PC-3 (cell line): ENCODE data around the gene PEX6. TPM values are rescaled to one million over a fixed set of nuclear protein-coding genes. Genes with fewer than 3 reads are reported as not detected.

ENCODE experiments used
- ATAC-seq: fragments of 200-7000 bp; cut with Tn5 transposase; 2 replicates; pipeline ENCODE4 v1.9.1; 2020; ENCODE audit warnings: mild to moderate bottlenecking, moderate library complexity
- BruUV-seq: library from RNA; stranded (reverse); fragments of 400-500 nt; replicated peaks from 2 replicates; lab custom pipeline; 2021; lab: Mats Ljungman, UMichigan
- CTCF ChIA-PET: fragments of 300-600 bp; sonication (Branson Sonifier 250); formaldehyde crosslinking; loops from one replicate; lab custom pipeline; 2022; ENCODE audit warnings: antibody characterized with exemption; lab: Charles Lee
- POLR2A ChIA-PET: fragments of 300-600 bp; sonication (Branson Sonifier 250); formaldehyde crosslinking; loops from one replicate; lab custom pipeline; 2022; ENCODE audit warnings: antibody characterized with exemption; ENCODE audit not compliant: unreplicated experiment; lab: Charles Lee
- DNase-seq: peaks from one replicate; pipeline ENCODE4 v3.0.0-alpha.2; 2015
- H2AFZ ChIP-seq: fragments of 300-600 bp; sonication (generic); 2 replicates; pipeline ENCODE4 v1.6.0; 2016; ENCODE audit warnings: antibody characterized with exemption, low read length
- H3F3A ChIP-seq: fragments of 300-600 bp; sonication (generic); one replicate; pipeline ENCODE4 v1.6.0; 2017; ENCODE audit warnings: antibody characterized with exemption, low read length, control low read depth, mild to moderate bottlenecking; ENCODE audit not compliant: unreplicated experiment
- H3K27ac ChIP-seq: fragments of 300-600 bp; sonication (generic); 2 replicates; pipeline ENCODE4 v1.5.1; 2016; ENCODE audit warnings: mild to moderate bottlenecking, low read length
- H3K27me3 ChIP-seq: fragments of 300-600 bp; sonication (generic); 2 replicates; pipeline ENCODE4 v1.6.1; 2016; ENCODE audit warnings: low read length, mixed read lengths
- H3K36me3 ChIP-seq: fragments of 300-600 bp; sonication (generic); 2 replicates; pipeline ENCODE4 v1.6.1; 2016; ENCODE audit warnings: low read depth, mixed run types, low read length, mixed read lengths
- H3K4me1 ChIP-seq: fragments of 300-600 bp; sonication (generic); 2 replicates; pipeline ENCODE4 v1.5.1; 2016; ENCODE audit warnings: low read length; ENCODE audit not compliant: insufficient read depth
- H3K4me2 ChIP-seq: fragments of 300-600 bp; sonication (generic); 2 replicates; pipeline ENCODE4 v1.6.0; 2016; ENCODE audit warnings: low read length
- H3K4me3 ChIP-seq: fragments of 300-600 bp; sonication (generic); 2 replicates; pipeline ENCODE4 v1.5.1; 2016; ENCODE audit warnings: mild to moderate bottlenecking, low read length, mixed read lengths
- H3K79me2 ChIP-seq: fragments of 300-600 bp; sonication (generic); 2 replicates; pipeline ENCODE4 v1.6.1; 2017; ENCODE audit warnings: low read length, mixed read lengths
- H3K9ac ChIP-seq: fragments of 300-600 bp; sonication (generic); 2 replicates; pipeline ENCODE4 v1.6.0; 2016; ENCODE audit warnings: mild to moderate bottlenecking, low read length
- H3K9me2 ChIP-seq: fragments of 300-600 bp; sonication (generic); replicated peaks from 2 replicates; pipeline ENCODE4 v1.6.1; 2016; ENCODE audit warnings: mixed run types, low read length, mixed read lengths
- H3K9me3 ChIP-seq: fragments of 300-600 bp; sonication (generic); 2 replicates; pipeline ENCODE4 v1.6.1; 2016; ENCODE audit warnings: low read length, mixed read lengths
- H4K20me1 ChIP-seq: fragments of 300-600 bp; sonication (generic); 2 replicates; pipeline ENCODE4 v1.6.1; 2016; ENCODE audit warnings: low read length, mixed read lengths
- EZH2 ChIP-seq: fragments of 300-600 bp; sonication (generic); IDR thresholded peaks from one replicate; pipeline ENCODE4 v1.6.1; 2017; ENCODE audit warnings: antibody characterized with exemption, mild to moderate bottlenecking, low read length; ENCODE audit not compliant: unreplicated experiment
- EZH2phosphoT487 ChIP-seq: fragments of 300-600 bp; sonication (generic); IDR thresholded peaks from 2 replicates; pipeline ENCODE4 v1.6.1; 2018; ENCODE audit warnings: mild to moderate bottlenecking, antibody characterized with exemption, low read length, borderline replicate concordance
- intact Hi-C: fragments of 100-400 bp; cut with micrococcal nuclease; formaldehyde crosslinking; loops from 2 replicates; pipeline ENCODE4 v1.9.0; 2023
- total RNA-seq: library from RNA; depleted of rRNA; stranded (reverse); fragments of >200 nt; gene quantifications from 2 replicates; pipeline ENCODE4 v1.2.3, GENCODE V29; 2014
- TF ChIP-seq, protein P1 (sequence below): fragments of 300-600 bp; sonication (generic); conservative IDR thresholded peaks from 2 replicates; pipeline ENCODE4 v1.5.1; 2017; ENCODE audit warnings: antibody characterized with exemption, low read depth, mild to moderate bottlenecking, low read length

Gene PEX6
- total RNA-seq, 1 experiment from 2014 or later: 35.9 TPM

DNA sequence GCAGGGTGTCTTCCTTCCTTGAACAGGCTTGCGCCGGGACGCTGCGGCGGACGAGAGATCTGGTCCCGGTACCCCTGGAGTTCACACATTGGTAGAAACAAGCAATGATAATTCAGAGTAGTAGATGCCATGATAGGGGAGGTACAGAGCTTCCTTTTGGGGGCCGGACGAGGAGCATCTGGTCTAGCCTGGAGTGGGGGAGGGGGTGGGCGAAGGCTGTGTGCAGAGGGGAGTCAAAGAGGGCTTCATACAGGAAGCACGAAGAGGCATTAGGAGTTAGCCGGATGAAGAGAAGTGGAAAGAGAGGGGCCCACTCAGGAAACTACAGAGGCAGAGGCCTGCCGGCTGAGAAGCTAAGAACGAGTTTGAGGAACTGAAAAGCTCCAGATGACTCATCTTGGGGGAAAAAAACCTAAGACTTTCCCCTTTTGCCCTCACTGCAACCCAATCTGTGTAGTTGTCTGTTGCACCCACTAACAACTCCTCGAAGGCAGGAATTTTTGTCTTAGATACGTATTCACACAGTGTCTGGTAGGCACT lies 49.1 kb downstream of the PEX6 start:
- no TSS peak for BruUV-seq

DNA sequence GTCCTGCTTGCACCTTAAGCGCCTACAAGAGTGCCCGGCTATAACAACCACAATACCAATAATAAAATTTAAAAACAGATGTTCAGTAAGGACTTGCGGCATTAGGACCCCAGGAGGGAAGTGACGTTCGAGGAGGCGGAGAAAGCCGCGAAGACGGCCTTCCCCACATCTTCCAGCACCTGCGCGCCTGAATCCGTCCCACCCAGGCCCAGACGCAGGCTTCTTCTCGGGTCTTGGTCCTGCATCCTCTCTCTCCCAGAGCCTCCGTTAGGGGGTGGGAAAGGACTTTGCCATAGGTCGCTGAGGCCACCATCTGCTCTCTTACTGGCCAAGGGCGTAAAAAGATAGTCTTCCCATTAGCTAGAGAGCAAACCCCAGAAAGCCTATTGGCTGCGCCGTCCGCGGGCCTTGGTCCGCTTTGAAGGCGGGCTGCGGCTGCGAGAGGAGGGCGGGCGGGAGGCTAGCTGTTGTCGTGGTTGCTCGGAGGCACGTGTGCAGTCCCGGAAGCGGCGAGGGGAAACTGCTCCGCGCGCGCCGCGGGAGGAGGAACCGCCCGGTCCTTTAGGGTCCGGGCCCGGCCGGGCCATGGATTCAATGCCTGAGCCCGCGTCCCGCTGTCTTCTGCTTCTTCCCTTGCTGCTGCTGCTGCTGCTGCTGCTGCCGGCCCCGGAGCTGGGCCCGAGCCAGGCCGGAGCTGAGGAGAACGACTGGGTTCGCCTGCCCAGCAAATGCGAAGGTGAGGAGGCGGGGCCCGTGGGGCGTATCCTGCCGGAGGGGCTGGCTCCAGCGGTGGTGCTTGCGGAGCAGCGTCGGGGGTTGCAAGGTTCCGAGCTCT lies 49.8 kb downstream of the PEX6 start, which contains the start of gene CNPY3:
Gene CNPY3 (plus strand): TSS at position 495 of the 835 bp plus-strand sequence. CDS start 91 bp downstream, at position 586.
- H3K36me3 ChIP-seq: peaks cover under 1% of the 10 kb centered on the region; the same call in 1 of the 2 replicates
- DNase-seq (peak; percentile 97), ATAC-seq (peak; percentile 88)
- H3K9me3 ChIP-seq: no peaks in the 10 kb centered on the region
- TF ChIP-seq EZH2phosphoT487 (no peak), EZH2 (no peak)
- TF ChIP-seq, protein P1, sequence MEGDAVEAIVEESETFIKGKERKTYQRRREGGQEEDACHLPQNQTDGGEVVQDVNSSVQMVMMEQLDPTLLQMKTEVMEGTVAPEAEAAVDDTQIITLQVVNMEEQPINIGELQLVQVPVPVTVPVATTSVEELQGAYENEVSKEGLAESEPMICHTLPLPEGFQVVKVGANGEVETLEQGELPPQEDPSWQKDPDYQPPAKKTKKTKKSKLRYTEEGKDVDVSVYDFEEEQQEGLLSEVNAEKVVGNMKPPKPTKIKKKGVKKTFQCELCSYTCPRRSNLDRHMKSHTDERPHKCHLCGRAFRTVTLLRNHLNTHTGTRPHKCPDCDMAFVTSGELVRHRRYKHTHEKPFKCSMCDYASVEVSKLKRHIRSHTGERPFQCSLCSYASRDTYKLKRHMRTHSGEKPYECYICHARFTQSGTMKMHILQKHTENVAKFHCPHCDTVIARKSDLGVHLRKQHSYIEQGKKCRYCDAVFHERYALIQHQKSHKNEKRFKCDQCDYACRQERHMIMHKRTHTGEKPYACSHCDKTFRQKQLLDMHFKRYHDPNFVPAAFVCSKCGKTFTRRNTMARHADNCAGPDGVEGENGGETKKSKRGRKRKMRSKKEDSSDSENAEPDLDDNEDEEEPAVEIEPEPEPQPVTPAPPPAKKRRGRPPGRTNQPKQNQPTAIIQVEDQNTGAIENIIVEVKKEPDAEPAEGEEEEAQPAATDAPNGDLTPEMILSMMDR: no peak
- H3K4me3 ChIP-seq: peak within 1 kb of the TSS; percentile 86
- intact Hi-C loops: no loop called here
- no peaks in the 10 kb centered on the region for H4K20me1 ChIP-seq
- peak within 1 kb of the TSS; percentile 79 for H3K27ac ChIP-seq
- no peaks in the 10 kb centered on the region for H3K9me2 ChIP-seq
- CTCF ChIA-PET: no interaction called here
- H3K4me2 ChIP-seq: peak within 1 kb of the TSS; percentile 80
- POLR2A ChIA-PET: interaction anchor here (0.6 to 1.0 kb wide), 6 partner anchors 8 to 183 kb away, joined by 4 to 31 read pairs (median 6); partner anchors contain the start of genes PPP2R5D and TBCC
- H3F3A ChIP-seq: no peaks in the 10 kb centered on the region
- no peaks in the 10 kb centered on the region for H3K27me3 ChIP-seq
- H3K9ac ChIP-seq: peak within 1 kb of the TSS; percentile 73
- peaks cover 40% of the 10 kb centered on the region for H3K79me2 ChIP-seq
- BruUV-seq: TSS peak; percentile 70
- H2AFZ ChIP-seq: peak within 1 kb of the TSS; percentile 91
- H3K4me1 ChIP-seq: peaks cover 12% of the 10 kb centered on the region; the same call in 1 of the 2 replicates

More for the DNA sequence above, 49.1 kb downstream of the PEX6 start:
- intact Hi-C loops: no loop called here
- Histone ChIP-seq H3K9ac (peak overlapping the region; percentile 73), H3K27ac (peak overlapping the region; percentile 79), H4K20me1 (no peaks in the 10 kb centered on the region), H3K4me1 (peaks cover 12% of the 10 kb centered on the region; the same call in 1 of the 2 replicates), H3K9me3 (no peaks in the 10 kb centered on the region), H3K36me3 (peaks cover 6% of the 10 kb centered on the region; the same call in 1 of the 2 replicates), H3K4me2 (peak overlapping the region; percentile 80), H2AFZ (peak overlapping the region; percentile 91), H3K9me2 (no peaks in the 10 kb centered on the region), H3K27me3 (no peaks in the 10 kb centered on the region), H3F3A (no peaks in the 10 kb centered on the region), H3K79me2 (peaks cover 44% of the 10 kb centered on the region), H3K4me3 (peak overlapping the region; percentile 86)
- CTCF ChIA-PET: no interaction called here
- DNase-seq: peak; percentile 52
- POLR2A ChIA-PET: interaction anchor here (0.6 to 1.0 kb wide), 3 partner anchors 8 to 166 kb away, joined by 4 to 31 read pairs (median 9); partner anchors contain the start of gene PPP2R5D
- no peak for TF ChIP-seq EZH2
- ATAC-seq: peak; percentile 10

DNA sequence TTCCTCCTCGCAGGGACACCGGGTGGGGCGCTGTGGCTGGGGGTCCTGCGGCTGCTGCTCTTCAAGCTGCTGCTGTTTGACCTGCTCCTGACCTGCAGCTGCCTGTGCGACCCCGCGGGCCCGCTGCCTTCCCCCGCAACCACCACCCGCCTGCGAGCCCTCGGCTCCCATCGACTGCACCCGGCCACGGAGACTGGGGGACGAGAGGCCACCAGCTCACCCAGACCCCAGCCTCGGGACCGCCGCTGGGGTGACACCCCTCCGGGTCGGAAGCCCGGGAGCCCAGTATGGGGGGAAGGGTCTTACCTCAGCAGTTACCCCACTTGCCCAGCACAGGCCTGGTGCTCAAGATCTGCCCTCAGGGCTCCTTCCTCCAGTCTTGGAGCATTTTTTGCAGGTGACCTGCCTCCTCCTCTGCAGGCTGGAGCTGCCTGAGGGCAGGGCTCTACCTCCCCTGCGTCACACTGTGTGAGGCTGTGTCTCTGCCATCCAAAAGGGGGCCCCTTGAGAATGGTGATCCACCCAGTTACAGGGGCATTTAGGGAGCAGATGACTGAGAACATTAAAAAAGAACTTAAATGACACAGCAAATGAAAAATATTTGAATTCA lies 53.6 kb downstream of the PEX6 start:
- no peak overlapping the region for H3K4me3 ChIP-seq
- H2AFZ ChIP-seq: no peak overlapping the region
- TF ChIP-seq, protein P1: no peak
- TF ChIP-seq EZH2phosphoT487 (no peak), EZH2 (no peak)
- intact Hi-C loops: no loop called here
- H3F3A ChIP-seq: no peaks in the 10 kb centered on the region
- no peak for ATAC-seq
- no peaks in the 10 kb centered on the region for H3K36me3 ChIP-seq
- no peak for DNase-seq
- CTCF ChIA-PET: interaction anchor here (0.6 kb wide), 1 partner anchor 146 kb away, joined by 3 read pairs; no protein-coding TSS in a partner anchor
- H3K4me1 ChIP-seq: peaks cover 6% of the 10 kb centered on the region; the same call in 1 of the 2 replicates
- POLR2A ChIA-PET: no interaction called here
- no peaks in the 10 kb centered on the region for H4K20me1 ChIP-seq
- H3K27me3 ChIP-seq: no peaks in the 10 kb centered on the region
- H3K27ac ChIP-seq: no peak overlapping the region
- H3K79me2 ChIP-seq: peaks cover 7% of the 10 kb centered on the region
- no TSS peak for BruUV-seq
- H3K9me3 ChIP-seq: no peaks in the 10 kb centered on the region
- no peak overlapping the region for H3K9ac ChIP-seq
- H3K9me2 ChIP-seq: no peaks in the 10 kb centered on the region
- H3K4me2 ChIP-seq: no peak overlapping the region
